Measurements from ENCODE around the gene ARAP2. TPM values are rescaled to one million over a fixed set of nuclear protein-coding genes. Genes with fewer than 3 reads are reported as not detected.

The ARAP2 gene
- total RNA-seq, 1 donor = 3.6 TPM

GRCh38 chr4:36222702-36223101, 21.6 kb downstream of the ARAP2 start:
- Histone ChIP-seq H3K79me2 (ENCODE audit: insufficient read depth, low read length) (no peaks in the 10 kb centered on the region), H2AFZ (ENCODE audit: low read length) (no peak overlapping the region), H3K27ac (ENCODE audit: low read depth, low read length) (no peak overlapping the region), H3K4me3 (ENCODE audit: insufficient read depth, low read length) (no peak overlapping the region), H4K20me1 (ENCODE audit: insufficient read depth, low read length) (no peaks in the 10 kb centered on the region), H3K9me3 (ENCODE audit: low read depth, low read length) (peaks cover 4% of the 10 kb centered on the region), H3K4me2 (ENCODE audit: insufficient read depth, low read length) (no peak overlapping the region), H3K27me3 (ENCODE audit: insufficient read depth, low read length) (no peaks in the 10 kb centered on the region), H3K36me3 (ENCODE audit: insufficient read depth, low read length) (no peaks in the 10 kb centered on the region), H3K4me1 (ENCODE audit: insufficient read depth, low read length) (no peaks in the 10 kb centered on the region)
- DNase-seq (ENCODE audit: insufficient read length, low spot score, missing footprints) = no peak
- TF ChIP-seq CTCF (IDR thresholded peaks at IDR 0.05; ENCODE audit: extremely low read depth, low read depth, low read length) = no peak

- Histone ChIP-seq H3K4me3 (ENCODE audit: insufficient read depth, low read length) (no peak overlapping the region), H2AFZ (ENCODE audit: low read length) (no peak overlapping the region), H4K20me1 (ENCODE audit: insufficient read depth, low read length) (no peaks in the 10 kb centered on the region), H3K4me1 (ENCODE audit: insufficient read depth, low read length) (no peaks in the 10 kb centered on the region), H3K36me3 (ENCODE audit: insufficient read depth, low read length) (no peaks in the 10 kb centered on the region), H3K79me2 (ENCODE audit: insufficient read depth, low read length) (no peaks in the 10 kb centered on the region), H3K9me3 (ENCODE audit: low read depth, low read length) (peaks cover 4% of the 10 kb centered on the region), H3K27ac (ENCODE audit: low read depth, low read length) (no peak overlapping the region), H3K4me2 (ENCODE audit: insufficient read depth, low read length) (no peak overlapping the region), H3K27me3 (ENCODE audit: insufficient read depth, low read length) (no peaks in the 10 kb centered on the region)
- no peak for DNase-seq (ENCODE audit: insufficient read length, low spot score, missing footprints)
- no peak for TF ChIP-seq CTCF (IDR thresholded peaks at IDR 0.05; ENCODE audit: extremely low read depth, low read depth, low read length)
These were observed 23.5 kb downstream of the ARAP2 start for GRCh38 chr4:36220776-36221175.

GRCh38 chr4:36218121-36218520, 26.2 kb downstream of the ARAP2 start:
- Histone ChIP-seq H3K27me3 (ENCODE audit: insufficient read depth, low read length) (no peaks in the 10 kb centered on the region), H3K4me1 (ENCODE audit: insufficient read depth, low read length) (no peaks in the 10 kb centered on the region), H3K79me2 (ENCODE audit: insufficient read depth, low read length) (no peaks in the 10 kb centered on the region), H4K20me1 (ENCODE audit: insufficient read depth, low read length) (no peaks in the 10 kb centered on the region), H3K36me3 (ENCODE audit: insufficient read depth, low read length) (no peaks in the 10 kb centered on the region), H3K4me2 (ENCODE audit: insufficient read depth, low read length) (no peak overlapping the region), H3K27ac (ENCODE audit: low read depth, low read length) (no peak overlapping the region), H3K9me3 (ENCODE audit: low read depth, low read length) (peaks cover 2% of the 10 kb centered on the region), H2AFZ (ENCODE audit: low read length) (no peak overlapping the region), H3K4me3 (ENCODE audit: insufficient read depth, low read length) (no peak overlapping the region)
- no peak for DNase-seq (ENCODE audit: insufficient read length, low spot score, missing footprints)
- TF ChIP-seq CTCF (IDR thresholded peaks at IDR 0.05; ENCODE audit: extremely low read depth, low read depth, low read length) = no peak

- H4K20me1 ChIP-seq (ENCODE audit: insufficient read depth, low read length) = no peaks in the 10 kb centered on the region
- no peaks in the 10 kb centered on the region for H3K4me1 ChIP-seq (ENCODE audit: insufficient read depth, low read length)
- H2AFZ ChIP-seq (ENCODE audit: low read length) = no peak overlapping the region
- H3K9me3 ChIP-seq (ENCODE audit: low read depth, low read length) = peaks cover 2% of the 10 kb centered on the region
- no peak overlapping the region for H3K4me3 ChIP-seq (ENCODE audit: insufficient read depth, low read length)
- no peaks in the 10 kb centered on the region for H3K79me2 ChIP-seq (ENCODE audit: insufficient read depth, low read length)
- no peaks in the 10 kb centered on the region for H3K36me3 ChIP-seq (ENCODE audit: insufficient read depth, low read length)
- no peaks in the 10 kb centered on the region for H3K27me3 ChIP-seq (ENCODE audit: insufficient read depth, low read length)
- H3K27ac ChIP-seq (ENCODE audit: low read depth, low read length) = no peak overlapping the region
- no peak overlapping the region for H3K4me2 ChIP-seq (ENCODE audit: insufficient read depth, low read length)
- no peak for TF ChIP-seq CTCF (IDR thresholded peaks at IDR 0.05; ENCODE audit: extremely low read depth, low read depth, low read length)
- no peak for DNase-seq (ENCODE audit: insufficient read length, low spot score, missing footprints)
These were observed 28.7 kb downstream of the ARAP2 start for GRCh38 chr4:36215627-36216026.
